ENCODE data around the gene MEGF9. TPM values are rescaled to one million over a fixed set of nuclear protein-coding genes. Genes with fewer than 3 reads are reported as not detected.

Gene MEGF9
- total RNA-seq, 1 donor from 2014 or later, result 14.3 TPM

DNA sequence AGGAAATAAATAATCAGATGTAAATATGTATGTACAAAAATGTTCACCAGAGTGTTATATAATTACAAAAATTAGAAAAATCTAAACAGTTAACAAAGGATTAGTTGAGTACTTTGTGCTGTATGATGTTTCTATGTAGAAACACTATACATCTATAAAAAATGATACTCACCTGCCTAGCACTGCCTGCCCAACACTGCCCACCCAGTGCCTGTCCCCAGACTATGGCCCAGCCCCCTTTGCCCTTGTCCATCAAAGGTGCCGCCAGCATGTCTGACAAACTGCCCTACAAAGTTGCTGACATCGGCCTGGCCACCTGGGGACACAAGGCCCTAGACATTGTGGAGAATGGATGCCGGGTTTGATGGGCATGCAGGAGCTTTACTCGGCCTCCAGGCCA, 6.1 kb upstream of the MEGF9 start:
- intact Hi-C loops (cut with DNase I), result no loop called here
- DNase-seq (ENCODE audit: low spot score in 2 of 2), result no peak
- H3K4me1 ChIP-seq, result peaks cover 0 to 6% of the 10 kb centered on the region in 2 donors
- H3K27me3 ChIP-seq, result no peaks in the 10 kb centered on the region
- H3K9me3 ChIP-seq, result no peaks in the 10 kb centered on the region
- TF ChIP-seq, protein P1, sequence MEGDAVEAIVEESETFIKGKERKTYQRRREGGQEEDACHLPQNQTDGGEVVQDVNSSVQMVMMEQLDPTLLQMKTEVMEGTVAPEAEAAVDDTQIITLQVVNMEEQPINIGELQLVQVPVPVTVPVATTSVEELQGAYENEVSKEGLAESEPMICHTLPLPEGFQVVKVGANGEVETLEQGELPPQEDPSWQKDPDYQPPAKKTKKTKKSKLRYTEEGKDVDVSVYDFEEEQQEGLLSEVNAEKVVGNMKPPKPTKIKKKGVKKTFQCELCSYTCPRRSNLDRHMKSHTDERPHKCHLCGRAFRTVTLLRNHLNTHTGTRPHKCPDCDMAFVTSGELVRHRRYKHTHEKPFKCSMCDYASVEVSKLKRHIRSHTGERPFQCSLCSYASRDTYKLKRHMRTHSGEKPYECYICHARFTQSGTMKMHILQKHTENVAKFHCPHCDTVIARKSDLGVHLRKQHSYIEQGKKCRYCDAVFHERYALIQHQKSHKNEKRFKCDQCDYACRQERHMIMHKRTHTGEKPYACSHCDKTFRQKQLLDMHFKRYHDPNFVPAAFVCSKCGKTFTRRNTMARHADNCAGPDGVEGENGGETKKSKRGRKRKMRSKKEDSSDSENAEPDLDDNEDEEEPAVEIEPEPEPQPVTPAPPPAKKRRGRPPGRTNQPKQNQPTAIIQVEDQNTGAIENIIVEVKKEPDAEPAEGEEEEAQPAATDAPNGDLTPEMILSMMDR (IDR thresholded peaks at IDR 0.05), result no peak
- no peak overlapping the region for H3K27ac ChIP-seq
- H3K4me3 ChIP-seq, result no peak overlapping the region
- no peaks in the 10 kb centered on the region for H3K36me3 ChIP-seq

DNA sequence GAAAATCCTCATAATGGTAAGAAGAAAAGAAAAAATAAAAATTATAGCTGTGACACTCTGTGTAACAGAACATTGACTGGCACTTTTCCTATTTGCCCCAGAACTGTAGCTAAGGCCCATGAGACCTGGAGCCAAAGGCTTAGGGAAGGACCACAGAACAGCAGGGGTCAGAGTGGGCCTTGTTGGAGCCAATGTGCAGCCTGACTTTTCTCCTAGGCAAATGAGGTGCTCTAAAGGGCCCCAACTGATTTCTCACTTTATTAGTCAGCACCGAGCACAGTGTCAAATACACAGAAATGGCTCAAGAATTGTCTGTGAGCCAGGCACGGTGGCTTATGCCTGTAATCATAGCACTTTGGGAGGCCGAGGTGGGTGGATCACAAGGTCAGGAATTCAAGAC, 4.0 kb upstream of the MEGF9 start:
- Histone ChIP-seq H3K9me3 (no peaks in the 10 kb centered on the region), H3K4me3 (no peak overlapping the region), H3K4me1 (peaks cover 4 to 7% of the 10 kb centered on the region in 2 donors), H3K27me3 (no peaks in the 10 kb centered on the region), H3K27ac (no peak overlapping the region), H3K36me3 (no peaks in the 10 kb centered on the region)
- no peak for DNase-seq (ENCODE audit: low spot score in 2 of 2)
- intact Hi-C loops (cut with DNase I), result no loop called here
- TF ChIP-seq, protein P1 (IDR thresholded peaks at IDR 0.05), result no peak

DNA sequence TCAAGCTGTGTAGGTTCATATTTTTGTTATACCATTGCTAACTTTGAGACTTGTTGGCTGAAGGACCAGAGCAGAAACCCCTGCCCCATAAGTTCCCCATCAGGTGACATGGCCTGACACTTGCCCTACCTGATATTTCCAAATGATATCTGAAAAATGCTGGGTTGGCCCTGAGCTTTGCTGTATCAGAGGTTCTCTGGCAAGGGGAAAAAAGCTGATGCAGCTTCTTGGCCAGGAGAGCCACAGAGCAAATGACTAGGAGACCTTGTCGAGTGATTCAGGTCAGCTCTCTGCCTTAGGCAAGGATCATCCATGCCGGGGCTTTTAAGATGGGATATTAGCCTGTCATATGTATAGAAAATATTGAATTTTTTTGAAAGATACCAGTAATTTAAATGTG, 2.9 kb upstream of the MEGF9 start:
- Histone ChIP-seq H3K36me3 (no peaks in the 10 kb centered on the region), H3K27ac (no peak overlapping the region), H3K27me3 (no peaks in the 10 kb centered on the region), H3K9me3 (no peaks in the 10 kb centered on the region), H3K4me1 (peaks cover 4 to 7% of the 10 kb centered on the region in 2 donors), H3K4me3 (no peak overlapping the region)
- no peak for DNase-seq (ENCODE audit: low spot score in 2 of 2)
- intact Hi-C loops (cut with DNase I), result no loop called here
- TF ChIP-seq, protein P1 (IDR thresholded peaks at IDR 0.05), result no peak

DNA sequence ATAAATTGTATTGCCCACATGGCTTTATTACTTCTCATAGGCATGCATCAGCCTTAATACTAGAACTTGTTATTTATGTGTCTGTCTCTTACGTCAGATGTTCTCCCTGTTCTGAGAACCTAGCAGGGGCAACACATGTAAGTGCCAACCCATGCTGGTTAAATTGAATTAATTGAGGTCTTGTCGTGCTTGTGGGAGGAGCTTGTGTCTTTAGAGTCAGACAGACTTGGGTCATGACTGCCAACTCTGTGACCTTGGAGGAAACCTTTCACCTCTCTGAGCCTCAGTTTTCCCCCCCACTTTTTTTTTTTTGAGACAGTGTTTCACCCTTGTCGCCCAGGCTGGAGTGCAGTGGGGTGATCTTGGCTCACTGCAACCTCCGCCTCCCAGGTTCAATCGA, 2.2 kb upstream of the MEGF9 start:
- H3K27ac ChIP-seq, result no peak overlapping the region
- peaks cover 4 to 7% of the 10 kb centered on the region in 2 donors for H3K4me1 ChIP-seq
- no peak for DNase-seq (ENCODE audit: low spot score in 2 of 2)
- intact Hi-C loops (cut with DNase I), result no loop called here
- no peaks in the 10 kb centered on the region for H3K9me3 ChIP-seq
- H3K4me3 ChIP-seq, result no peak overlapping the region
- H3K27me3 ChIP-seq, result no peaks in the 10 kb centered on the region
- no peaks in the 10 kb centered on the region for H3K36me3 ChIP-seq
- TF ChIP-seq, protein P1 (IDR thresholded peaks at IDR 0.05), result no peak

GRCh38 chr9:120715389-120715924, 1.2 kb upstream of the MEGF9 start:
- no peak for DNase-seq (ENCODE audit: low spot score in 2 of 2)
- Histone ChIP-seq H3K9me3 (no peaks in the 10 kb centered on the region), H3K36me3 (no peaks in the 10 kb centered on the region), H3K4me3 (peak overlapping the region in 1 of 2 donors; percentile 70), H3K27me3 (no peaks in the 10 kb centered on the region), H3K27ac (peak overlapping the region; percentile 64 to 73), H3K4me1 (peaks cover 4 to 7% of the 10 kb centered on the region in 2 donors)
- TF ChIP-seq, protein P1 (IDR thresholded peaks at IDR 0.05), result no peak
- intact Hi-C loops (cut with DNase I), result no loop called here
